LNCAP (cell line): ENCODE results near the gene GNAS-AS1.

ENCODE experiments used
- CTCF ChIP-seq: fragments of 450-650 bp; IDR thresholded peaks from 2 replicates; pipeline ENCODE4 v1.5.1; 2017; ENCODE audit warnings: mild to moderate bottlenecking

GNAS-AS1 gene

GRCh38 chr20:58836616-58837204, 14.0 kb downstream of the GNAS-AS1 start:
- TF ChIP-seq CTCF: no peak

- TF ChIP-seq CTCF: no peak
These were observed 15.5 kb downstream of the GNAS-AS1 start for GRCh38 chr20:58835231-58835630.

- TF ChIP-seq CTCF: no peak
These were observed 16.8 kb downstream of the GNAS-AS1 start for GRCh38 chr20:58833921-58834320.

GRCh38 chr20:58832457-58832856, 18.2 kb downstream of the GNAS-AS1 start:
- TF ChIP-seq CTCF: no peak

GRCh38 chr20:58829531-58829941, 21.2 kb downstream of the GNAS-AS1 start:
- TF ChIP-seq CTCF: no peak

- no peak for TF ChIP-seq CTCF
These were observed 22.6 kb downstream of the GNAS-AS1 start for GRCh38 chr20:58828136-58828535.

GRCh38 chr20:58826271-58826670, 24.4 kb downstream of the GNAS-AS1 start:
- no peak for TF ChIP-seq CTCF

- TF ChIP-seq CTCF: no peak
These were observed 25.3 kb downstream of the GNAS-AS1 start for GRCh38 chr20:58825450-58825849.
